Liver (tissue), 3 donors: ENCODE data around the gene SLC16A8.

Experiments used
- ATF3 ChIP-seq: IDR thresholded peaks from 2 replicates; pipeline ENCODE4 v1.6.1; 2016; ENCODE audit warnings: antibody characterized with exemption
- TF ChIP-seq, protein P1 (sequence below): fragments of 150-350 bp; IDR thresholded peaks from 2 replicates; pipeline ENCODE4 v1.5.1; 2017; ENCODE audit warnings: improper control_type of control experiment, low read depth, low read length; ENCODE audit not compliant: missing input control
- donor health status: healthy.
- donor health status: healthy.

GRCh38 chr22:38035530-38035885, 48.5 kb downstream of the SLC16A8 start:
- TF ChIP-seq, protein P1, sequence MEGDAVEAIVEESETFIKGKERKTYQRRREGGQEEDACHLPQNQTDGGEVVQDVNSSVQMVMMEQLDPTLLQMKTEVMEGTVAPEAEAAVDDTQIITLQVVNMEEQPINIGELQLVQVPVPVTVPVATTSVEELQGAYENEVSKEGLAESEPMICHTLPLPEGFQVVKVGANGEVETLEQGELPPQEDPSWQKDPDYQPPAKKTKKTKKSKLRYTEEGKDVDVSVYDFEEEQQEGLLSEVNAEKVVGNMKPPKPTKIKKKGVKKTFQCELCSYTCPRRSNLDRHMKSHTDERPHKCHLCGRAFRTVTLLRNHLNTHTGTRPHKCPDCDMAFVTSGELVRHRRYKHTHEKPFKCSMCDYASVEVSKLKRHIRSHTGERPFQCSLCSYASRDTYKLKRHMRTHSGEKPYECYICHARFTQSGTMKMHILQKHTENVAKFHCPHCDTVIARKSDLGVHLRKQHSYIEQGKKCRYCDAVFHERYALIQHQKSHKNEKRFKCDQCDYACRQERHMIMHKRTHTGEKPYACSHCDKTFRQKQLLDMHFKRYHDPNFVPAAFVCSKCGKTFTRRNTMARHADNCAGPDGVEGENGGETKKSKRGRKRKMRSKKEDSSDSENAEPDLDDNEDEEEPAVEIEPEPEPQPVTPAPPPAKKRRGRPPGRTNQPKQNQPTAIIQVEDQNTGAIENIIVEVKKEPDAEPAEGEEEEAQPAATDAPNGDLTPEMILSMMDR = no peak
- no peak for TF ChIP-seq ATF3
